WI38 (cell line): ENCODE measurements around the gene SUZ12.
"Not testable (repeated sequence)": the region's sequence is repeated elsewhere in the genome, so short reads cannot be mapped to it uniquely, and the experiment has no call there.

Source experiments
- H3K4me3 ChIP-seq: 2 replicates; pipeline ENCODE4 v1.5.1; 2011; ENCODE audit warnings: low read depth, mild to moderate bottlenecking, control low read depth, low read length
- TF ChIP-seq, protein P1 (sequence below): IDR thresholded peaks from 2 replicates; pipeline ENCODE4 v1.5.1; 2012; ENCODE audit warnings: low read depth, mild to moderate bottlenecking, control low read depth, low read length

Gene SUZ12

GRCh38 chr17:31926100-31926729 is 10.6 kb upstream of the SUZ12 start:
- no peak overlapping the region for H3K4me3 ChIP-seq
- TF ChIP-seq, protein P1, sequence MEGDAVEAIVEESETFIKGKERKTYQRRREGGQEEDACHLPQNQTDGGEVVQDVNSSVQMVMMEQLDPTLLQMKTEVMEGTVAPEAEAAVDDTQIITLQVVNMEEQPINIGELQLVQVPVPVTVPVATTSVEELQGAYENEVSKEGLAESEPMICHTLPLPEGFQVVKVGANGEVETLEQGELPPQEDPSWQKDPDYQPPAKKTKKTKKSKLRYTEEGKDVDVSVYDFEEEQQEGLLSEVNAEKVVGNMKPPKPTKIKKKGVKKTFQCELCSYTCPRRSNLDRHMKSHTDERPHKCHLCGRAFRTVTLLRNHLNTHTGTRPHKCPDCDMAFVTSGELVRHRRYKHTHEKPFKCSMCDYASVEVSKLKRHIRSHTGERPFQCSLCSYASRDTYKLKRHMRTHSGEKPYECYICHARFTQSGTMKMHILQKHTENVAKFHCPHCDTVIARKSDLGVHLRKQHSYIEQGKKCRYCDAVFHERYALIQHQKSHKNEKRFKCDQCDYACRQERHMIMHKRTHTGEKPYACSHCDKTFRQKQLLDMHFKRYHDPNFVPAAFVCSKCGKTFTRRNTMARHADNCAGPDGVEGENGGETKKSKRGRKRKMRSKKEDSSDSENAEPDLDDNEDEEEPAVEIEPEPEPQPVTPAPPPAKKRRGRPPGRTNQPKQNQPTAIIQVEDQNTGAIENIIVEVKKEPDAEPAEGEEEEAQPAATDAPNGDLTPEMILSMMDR = no peak

GRCh38 chr17:31931756-31932155 is 5.1 kb upstream of the SUZ12 start:
- TF ChIP-seq, protein P1 = no peak
- H3K4me3 ChIP-seq = no peak overlapping the region

DNA sequence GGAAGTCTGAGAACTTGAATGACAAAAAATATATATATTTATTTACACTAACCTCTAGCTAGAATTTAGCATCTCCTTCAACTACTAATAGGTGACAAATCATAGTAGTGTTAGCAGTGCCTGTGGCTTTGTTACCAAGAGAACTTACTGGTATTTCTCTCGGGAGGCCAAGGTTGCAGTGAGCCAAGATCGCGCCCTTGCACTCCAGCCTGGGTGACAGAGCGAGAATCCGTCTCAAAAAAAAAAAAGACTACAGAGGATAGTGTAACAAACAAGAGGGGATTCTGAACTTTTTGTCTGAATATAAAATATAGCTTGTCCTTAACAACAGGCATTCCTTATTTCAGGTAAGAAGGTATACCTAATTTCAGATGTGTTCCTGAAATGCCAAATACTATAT is 1.3 kb upstream of the SUZ12 start:
- TF ChIP-seq, protein P1 = no peak
- H3K4me3 ChIP-seq = no peak overlapping the region

DNA sequence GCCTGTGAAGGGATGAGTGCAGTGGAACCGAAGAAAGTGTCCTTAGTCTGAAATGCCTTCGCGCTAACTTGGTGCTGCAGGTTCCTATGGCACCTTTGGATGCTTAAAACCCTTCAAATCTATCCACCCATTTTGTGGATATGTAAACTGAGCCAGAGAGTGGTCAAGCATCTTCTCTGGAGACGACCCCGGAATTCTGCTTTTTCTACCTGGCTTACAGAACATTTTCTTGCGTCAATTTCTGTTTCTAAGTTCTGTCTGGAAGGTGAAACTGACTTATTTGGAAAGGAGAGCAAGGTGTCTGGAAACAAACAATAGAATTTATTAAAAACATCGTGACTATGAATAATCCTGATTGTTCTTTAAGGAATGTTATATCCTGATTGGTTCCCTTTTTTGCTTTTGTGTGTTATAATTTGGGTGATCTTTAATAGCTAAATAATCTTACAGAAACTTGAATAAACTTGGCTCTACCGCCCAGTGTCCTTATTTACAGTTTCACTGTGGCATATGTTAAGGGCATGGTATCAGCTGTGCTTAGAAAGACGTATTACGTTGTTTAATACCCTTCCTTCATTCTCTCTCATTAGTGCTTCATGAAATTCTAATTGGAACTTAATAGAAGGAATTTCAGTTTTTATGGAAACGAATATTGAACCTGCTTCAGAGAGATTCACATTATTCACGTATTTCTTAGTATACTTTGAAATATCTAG is 1.3 kb downstream of the SUZ12 start:
- H3K4me3 ChIP-seq = peak overlapping the region; percentile 56

DNA sequence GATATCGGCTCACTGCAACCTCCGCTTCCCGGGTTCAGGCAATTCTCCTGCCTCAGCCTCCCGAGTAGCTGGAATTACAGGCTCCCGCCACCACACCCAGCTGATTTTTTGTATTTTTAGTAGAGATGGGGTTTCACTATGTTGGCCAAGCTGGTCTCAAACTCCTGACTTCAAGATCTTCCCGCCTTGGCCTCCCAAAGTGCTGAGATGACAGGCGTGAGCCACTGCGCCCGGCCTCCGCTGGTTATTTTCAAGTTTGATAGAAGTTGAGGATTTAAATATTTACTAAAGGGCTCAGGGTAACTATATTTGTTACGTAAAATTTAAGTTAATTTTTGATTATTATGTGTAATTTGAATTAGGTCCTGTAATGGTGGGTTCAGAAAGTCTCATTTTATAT is 5.1 kb downstream of the SUZ12 start:
- H3K4me3 ChIP-seq = not testable (repeated sequence)

DNA sequence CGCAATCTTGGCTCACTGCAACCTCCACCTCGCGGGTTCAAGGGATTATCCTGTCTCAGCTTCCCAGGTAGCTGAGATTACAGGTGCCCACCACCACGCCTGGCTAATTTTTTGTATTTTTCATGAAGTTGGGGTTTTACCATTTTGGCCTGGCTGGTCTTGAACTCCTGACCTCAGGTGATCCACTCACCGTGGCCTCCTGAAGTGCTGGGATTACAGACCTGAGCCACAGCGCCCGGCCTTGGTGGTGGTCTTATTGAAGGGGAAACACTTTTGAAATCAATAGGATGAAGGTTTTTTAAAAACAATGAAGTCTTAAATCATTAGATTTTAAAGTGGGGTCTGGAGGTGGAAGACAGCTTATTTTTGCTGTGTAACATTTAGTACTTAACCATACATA is 5.6 kb downstream of the SUZ12 start:
- H3K4me3 ChIP-seq = not testable (repeated sequence)

DNA sequence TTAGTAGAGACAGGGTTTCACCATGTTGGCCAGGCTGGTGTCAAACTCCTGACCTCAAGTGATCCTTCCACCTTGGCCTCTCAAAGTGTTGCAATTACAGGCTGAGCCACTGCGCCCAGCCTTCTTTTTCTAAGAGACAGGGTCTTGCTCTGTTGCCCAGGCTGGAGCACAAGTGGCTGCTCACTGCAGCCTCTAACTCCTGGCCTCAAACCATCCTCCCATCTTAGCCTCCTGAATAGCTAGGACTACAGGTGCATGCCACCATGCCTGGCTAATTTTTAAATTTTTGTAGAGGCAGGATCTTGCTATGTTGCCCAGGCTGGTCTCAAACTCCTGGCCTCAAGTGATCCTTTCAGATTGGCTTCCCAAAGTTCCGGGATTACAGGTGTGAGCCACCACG is 15.1 kb downstream of the SUZ12 start:
- H3K4me3 ChIP-seq = not testable (repeated sequence)

- H3K4me3 ChIP-seq = not testable (repeated sequence)
These were observed 27.3 kb downstream of the SUZ12 start for GRCh38 chr17:31964131-31964530.

- TF ChIP-seq, protein P1 = no peak
These were observed 30.8 kb downstream of the SUZ12 start for GRCh38 chr17:31967648-31968047.

DNA sequence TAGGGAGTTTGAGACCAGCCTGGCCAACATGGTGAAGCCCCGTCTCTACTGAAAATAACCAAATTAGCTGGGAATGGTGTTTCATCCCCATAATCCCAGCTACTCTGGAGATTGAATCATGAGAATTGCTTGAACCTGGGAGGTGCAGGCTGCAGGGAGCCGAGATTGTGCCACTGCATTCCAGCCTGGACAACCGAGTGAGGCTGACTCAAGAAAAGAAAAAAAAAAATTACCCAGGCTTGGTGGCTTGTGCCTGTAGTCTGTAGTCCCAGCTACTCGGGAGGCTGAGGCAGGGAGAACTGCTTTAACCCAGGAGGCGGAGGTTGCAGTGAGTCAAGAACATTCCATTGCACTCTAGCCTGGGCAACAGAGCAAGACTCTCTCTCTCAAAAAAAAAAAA is 33.6 kb downstream of the SUZ12 start:
- H3K4me3 ChIP-seq = not testable (repeated sequence)

More at GRCh38 chr17:31967648-31968047, 30.8 kb downstream of the SUZ12 start:
- H3K4me3 ChIP-seq = no peak overlapping the region

DNA sequence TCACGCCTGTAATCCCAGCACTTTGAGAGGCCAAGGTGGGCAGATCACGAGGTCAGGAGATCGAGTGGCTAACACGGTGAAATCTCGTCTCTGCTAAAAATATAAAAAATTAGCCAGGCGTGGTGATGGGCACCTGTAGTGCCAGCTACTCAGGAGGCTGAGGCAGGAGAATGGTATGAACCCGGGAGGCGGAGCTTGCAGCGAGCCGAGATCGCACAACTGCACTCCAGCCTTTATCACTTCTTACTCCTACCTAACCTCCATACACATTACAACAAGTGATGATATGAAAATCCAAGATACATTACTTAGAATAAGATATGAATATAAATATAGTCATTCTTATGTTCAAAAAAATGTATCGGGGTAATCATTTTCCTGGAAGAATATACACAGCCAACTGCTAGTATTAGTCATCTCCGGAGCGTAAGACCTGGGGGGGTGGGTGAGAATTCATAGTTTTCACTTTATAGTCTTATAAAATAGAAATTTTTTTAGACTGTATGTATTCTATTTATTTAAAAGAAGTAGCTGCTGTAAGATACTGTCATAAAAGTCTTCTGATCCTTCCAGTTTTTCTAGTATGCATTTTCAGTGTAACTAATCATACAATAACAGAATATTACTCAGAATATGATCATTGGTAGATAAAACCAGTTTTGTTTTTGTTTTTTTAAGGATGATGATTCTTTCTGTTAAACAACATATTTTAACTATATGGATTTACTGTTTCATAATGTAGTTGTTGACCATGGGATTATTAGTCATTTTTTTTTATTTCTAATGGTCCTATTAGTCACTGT is 37.7 kb downstream of the SUZ12 start:
- H3K4me3 ChIP-seq = not testable (repeated sequence)

DNA sequence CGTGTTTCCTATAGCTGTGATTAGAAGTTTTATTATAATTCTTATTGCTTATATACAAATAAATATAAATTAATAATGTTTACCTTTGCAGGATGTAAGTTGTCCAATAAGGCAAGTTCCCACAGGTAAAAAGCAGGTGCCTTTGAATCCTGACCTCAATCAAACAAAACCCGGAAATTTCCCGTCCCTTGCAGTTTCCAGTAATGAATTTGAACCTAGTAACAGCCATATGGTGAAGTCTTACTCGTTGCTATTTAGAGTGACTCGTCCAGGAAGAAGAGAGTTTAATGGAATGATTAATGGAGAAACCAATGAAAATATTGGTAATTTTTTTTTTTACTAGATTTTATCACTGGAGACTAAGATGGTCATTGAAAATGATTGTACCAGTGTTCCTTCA is 38.6 kb downstream of the SUZ12 start:
- H3K4me3 ChIP-seq = not testable (repeated sequence)

DNA sequence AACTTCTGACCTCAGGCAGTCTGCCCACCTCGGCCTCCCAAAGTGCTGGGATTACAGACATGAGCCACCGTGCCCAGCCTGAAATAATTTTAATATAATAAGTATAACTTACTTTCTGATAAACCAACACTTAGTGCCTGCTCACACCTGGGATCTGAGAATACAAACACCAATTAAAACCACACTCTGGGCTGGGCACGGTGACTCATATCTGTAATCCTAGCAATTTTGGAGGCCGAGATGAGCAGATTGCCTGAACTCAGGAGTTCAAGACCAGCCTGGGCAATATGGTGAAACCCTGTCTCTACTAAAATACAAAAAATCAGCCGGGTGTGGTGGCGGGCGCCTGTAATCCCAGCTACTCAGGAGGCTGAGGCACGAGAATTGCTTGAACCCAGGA is 55.0 kb downstream of the SUZ12 start:
- not testable (repeated sequence) for H3K4me3 ChIP-seq
